H9 (cell line): ENCODE results near the gene BMP2K. TPM values are rescaled to one million over a fixed set of nuclear protein-coding genes. Genes with fewer than 3 reads are reported as not detected.

Source experiments
- DNase-seq: peaks from one replicate; pipeline ENCODE4 v3.0.0-alpha.2; 2017
- H2AFZ ChIP-seq: one replicate; pipeline ENCODE4 v1.6.1; 2013; ENCODE audit warnings: mild to moderate bottlenecking, low read length, control low read depth, moderate library complexity
- H2AK5ac ChIP-seq: 2 replicates; pipeline ENCODE4 v1.6.1; 2013; ENCODE audit warnings: low read length, control low read depth, mixed read lengths; ENCODE audit not compliant: insufficient read length
- H2BK120ac ChIP-seq: one replicate; pipeline ENCODE4 v1.6.1; 2013; ENCODE audit warnings: low read depth, mild to moderate bottlenecking, low read length, control low read depth, inconsistent platforms; ENCODE audit not compliant: poor library complexity, severe bottlenecking
- H2BK12ac ChIP-seq: 2 replicates; pipeline ENCODE4 v1.6.1; 2013; ENCODE audit warnings: low read length, control low read depth, mixed read lengths, low read depth; ENCODE audit not compliant: insufficient read length
- H2BK15ac ChIP-seq: 2 replicates; pipeline ENCODE4 v1.6.1; 2013; ENCODE audit warnings: low read depth, low read length, control low read depth
- H2BK20ac ChIP-seq: one replicate; pipeline ENCODE4 v1.6.1; 2013; ENCODE audit warnings: low read depth, mild to moderate bottlenecking, low read length, control low read depth, inconsistent platforms; ENCODE audit not compliant: poor library complexity, severe bottlenecking
- H2BK5ac ChIP-seq: 2 replicates; pipeline ENCODE4 v1.6.1; 2013; ENCODE audit warnings: low read length, control low read depth, mixed read lengths; ENCODE audit not compliant: insufficient read length
- H3K14ac ChIP-seq: 2 replicates; pipeline ENCODE4 v1.6.1; 2013; ENCODE audit warnings: low read length, control low read depth; ENCODE audit not compliant: insufficient read depth
- H3K18ac ChIP-seq: 2 replicates; pipeline ENCODE4 v1.6.1; 2013; ENCODE audit warnings: low read depth, mild to moderate bottlenecking, mixed read lengths, low read length, control low read depth; ENCODE audit not compliant: insufficient read length
- H3K23ac ChIP-seq: 2 replicates; pipeline ENCODE4 v1.6.1; 2013; ENCODE audit warnings: low read length, control low read depth, mixed read lengths, low read depth; ENCODE audit not compliant: insufficient read length
- H3K23me2 ChIP-seq: 2 replicates; pipeline ENCODE4 v1.6.1; 2013; ENCODE audit warnings: low read depth, mild to moderate bottlenecking, mixed read lengths, low read length, control low read depth; ENCODE audit not compliant: insufficient read length, poor library complexity, severe bottlenecking
- H3K27ac ChIP-seq: 2 replicates; pipeline ENCODE4 v1.5.1; 2013; ENCODE audit warnings: low read length, control low read depth, mixed read lengths, low read depth; ENCODE audit not compliant: insufficient read length
- H3K27me3 ChIP-seq: 2 replicates; pipeline ENCODE4 v1.6.1; 2013; ENCODE audit warnings: low read length, control low read depth, inconsistent platforms; ENCODE audit not compliant: insufficient read depth
- H3K4ac ChIP-seq: 2 replicates; pipeline ENCODE4 v1.6.1; 2013; ENCODE audit warnings: low read depth, mild to moderate bottlenecking, control low read depth, inconsistent platforms, low read length, moderate library complexity
- H3K4me1 ChIP-seq: 2 replicates; pipeline ENCODE4 v1.6.1; 2013; ENCODE audit warnings: low read length, control low read depth, inconsistent platforms; ENCODE audit not compliant: insufficient read depth
- H3K4me2 ChIP-seq: 2 replicates; pipeline ENCODE4 v1.6.1; 2013; ENCODE audit warnings: low read length, control low read depth, mixed read lengths; ENCODE audit not compliant: insufficient read length, insufficient read depth
- H3K56ac ChIP-seq: 2 replicates; pipeline ENCODE4 v1.6.1; 2013; ENCODE audit warnings: low read depth, mild to moderate bottlenecking, mixed read lengths, low read length, control low read depth; ENCODE audit not compliant: insufficient read length
- H3K79me1 ChIP-seq: 2 replicates; pipeline ENCODE4 v1.6.1; 2013; ENCODE audit warnings: low read depth, mild to moderate bottlenecking, moderate library complexity, low read length, control low read depth, inconsistent platforms; ENCODE audit not compliant: insufficient read depth, poor library complexity, severe bottlenecking
- H3K79me2 ChIP-seq: 2 replicates; pipeline ENCODE4 v1.6.1; 2013; ENCODE audit warnings: low read length, control low read depth, inconsistent platforms; ENCODE audit not compliant: insufficient read depth
- H3K9ac ChIP-seq: 2 replicates; pipeline ENCODE4 v1.6.1; 2013; ENCODE audit warnings: low read length, control low read depth, mixed read lengths; ENCODE audit not compliant: insufficient read length; ENCODE audit errors: extremely low read depth
- H3K9me3 ChIP-seq: one replicate; pipeline ENCODE4 v1.6.1; 2013; ENCODE audit warnings: low read depth, low read length, inconsistent platforms; ENCODE audit not compliant: control insufficient read depth
- H3T11ph ChIP-seq: one replicate; pipeline ENCODE4 v1.6.1; 2013; ENCODE audit warnings: mild to moderate bottlenecking, low read length, control low read depth, inconsistent platforms
- H4K20me1 ChIP-seq: one replicate; pipeline ENCODE4 v1.6.1; 2013; ENCODE audit not compliant: control insufficient read depth, insufficient read length, insufficient read depth
- H4K5ac ChIP-seq: 2 replicates; pipeline ENCODE4 v1.6.1; 2013; ENCODE audit warnings: low read depth, mild to moderate bottlenecking, mixed read lengths, low read length, control low read depth; ENCODE audit not compliant: insufficient read length
- H4K8ac ChIP-seq: replicated peaks from 2 replicates; pipeline ENCODE4 v1.6.1; 2013; ENCODE audit warnings: low read length, control low read depth, mixed read lengths, low read depth; ENCODE audit not compliant: insufficient read length
- H4K91ac ChIP-seq: 2 replicates; pipeline ENCODE4 v1.6.1; 2013; ENCODE audit warnings: low read depth, mild to moderate bottlenecking, moderate library complexity, mixed read lengths, low read length, control low read depth; ENCODE audit not compliant: insufficient read length
- H3K27ac Mint-ChIP-seq, 3 experiments: 2 replicates in 2 of 3; 3 replicates in 1 of 3; pipeline ENCODE4 v1.8.0; 2020 to 2021; ENCODE audit warnings: mixed read lengths in 3 of 3, mild to moderate bottlenecking in 1 of 3, moderate library complexity in 1 of 3
- H3K27me3 Mint-ChIP-seq: 2 replicates; pipeline ENCODE4 v1.8.0; 2021; ENCODE audit warnings: low read depth, mild to moderate bottlenecking, moderate library complexity, mixed read lengths
- H3K36me3 Mint-ChIP-seq, 3 experiments: 2 replicates in 2 of 3; 3 replicates in 1 of 3; pipeline ENCODE4 v1.8.0; 2020 to 2021; ENCODE audit warnings: low read depth in 3 of 3, mixed read lengths in 3 of 3; ENCODE audit not compliant: insufficient read depth in 1 of 3
- H3K4me1 Mint-ChIP-seq, 2 experiments: 2 replicates each; pipeline ENCODE4 v1.8.0; 2020; ENCODE audit warnings: mixed read lengths in 2 of 2
- H3K4me3 Mint-ChIP-seq, 2 experiments: 2 replicates in 1 of 2; 3 replicates in 1 of 2; pipeline ENCODE4 v1.8.0; 2020 to 2021; ENCODE audit warnings: mild to moderate bottlenecking in 2 of 2, mixed read lengths in 2 of 2, moderate library complexity in 1 of 2
- H3K9me3 Mint-ChIP-seq, 2 experiments: 2 replicates in 1 of 2; 3 replicates in 1 of 2; pipeline ENCODE4 v1.8.0; 2020; ENCODE audit warnings: mild to moderate bottlenecking in 2 of 2, mixed read lengths in 2 of 2, moderate library complexity in 1 of 2
- CTCF ChIP-seq: fragments of 200-600 bp; sonication (generic); conservative IDR thresholded peaks from 3 replicates; pipeline ENCODE4 v1.8.0; 2021; ENCODE audit warnings: antibody characterized with exemption, mild to moderate bottlenecking
- total RNA-seq: library from RNA; stranded (reverse); gene quantifications from 2 replicates; pipeline ENCODE4 v1.2.1, GENCODE V29; 2021

Gene BMP2K
- total RNA-seq, 1 experiment from 2014 or later = 26.4 TPM

GRCh38 chr4:78764498-78764961, 11.6 kb upstream of the BMP2K start:
- no peak for TF ChIP-seq CTCF
- no peaks in the 10 kb centered on the region for H3K79me1 ChIP-seq
- H2AFZ ChIP-seq = no peak overlapping the region
- no peak overlapping the region for H3K27ac Mint-ChIP-seq
- H3K27me3 ChIP-seq = no peaks in the 10 kb centered on the region
- no peak for DNase-seq
- no peaks in the 10 kb centered on the region for H3K23me2 ChIP-seq
- H3K79me2 ChIP-seq = no peaks in the 10 kb centered on the region
- no peak overlapping the region for H4K8ac ChIP-seq
- H3T11ph ChIP-seq = no peak overlapping the region
- no peak overlapping the region for H2BK12ac ChIP-seq
- no peak overlapping the region for H2BK15ac ChIP-seq
- H3K18ac ChIP-seq = no peak overlapping the region
- no peak overlapping the region for H3K4me2 ChIP-seq
- H4K5ac ChIP-seq = no peak overlapping the region
- H3K4me1 ChIP-seq = no peaks in the 10 kb centered on the region
- H3K36me3 Mint-ChIP-seq = no peaks in the 10 kb centered on the region
- H3K27me3 Mint-ChIP-seq = no peaks in the 10 kb centered on the region
- no peak overlapping the region for H3K9ac ChIP-seq
- no peak overlapping the region for H3K56ac ChIP-seq
- no peak overlapping the region for H2BK20ac ChIP-seq
- H3K4ac ChIP-seq = no peak overlapping the region
- no peak overlapping the region for H2BK5ac ChIP-seq
- no peak overlapping the region for H3K14ac ChIP-seq
- H4K91ac ChIP-seq = no peak overlapping the region
- H3K4me3 Mint-ChIP-seq = no peak overlapping the region
- no peak overlapping the region for H2BK120ac ChIP-seq
- H3K27ac ChIP-seq = no peak overlapping the region
- H2AK5ac ChIP-seq = no peak overlapping the region
- peaks cover 5 to 7% of the 10 kb centered on the region in 2 experiments for H3K4me1 Mint-ChIP-seq
- no peaks in the 10 kb centered on the region for H4K20me1 ChIP-seq
- H3K9me3 Mint-ChIP-seq = no peaks in the 10 kb centered on the region
- no peak overlapping the region for H3K23ac ChIP-seq
- H3K9me3 ChIP-seq = no peaks in the 10 kb centered on the region
